ENCODE results near the gene ZIC1.

ZIC1 gene

GRCh38 chr3:147409143-147410115 is at the start of gene ZIC1:
ZIC1 (plus strand) TSS chr3:147409365; CDS start chr3:147410113, 748 bp downstream.
- no peak for DNase-seq (ENCODE audit: low read depth)

- no peak for DNase-seq (ENCODE audit: low read depth)
Observed at GRCh38 chr3:147360051-147360439, 49.1 kb upstream of the ZIC1 start.

GRCh38 chr3:147360646-147361453 is 48.3 kb upstream of the ZIC1 start:
- no peak for DNase-seq (ENCODE audit: low read depth)

- peak; percentile 4 for DNase-seq (ENCODE audit: low read depth)
Observed at GRCh38 chr3:147361454-147362420, 47.4 kb upstream of the ZIC1 start.

GRCh38 chr3:147364771-147365170 is 44.4 kb upstream of the ZIC1 start:
- no peak for DNase-seq (ENCODE audit: low read depth)

- no peak for DNase-seq (ENCODE audit: low read depth)
Observed at GRCh38 chr3:147365196-147366115, 43.7 kb upstream of the ZIC1 start.

- no peak for DNase-seq (ENCODE audit: low read depth)
Observed at GRCh38 chr3:147367676-147368075, 41.5 kb upstream of the ZIC1 start.

- DNase-seq (ENCODE audit: low read depth) = no peak
Observed at GRCh38 chr3:147368151-147368550, 41.0 kb upstream of the ZIC1 start.

GRCh38 chr3:147368561-147369221 is 40.5 kb upstream of the ZIC1 start:
- DNase-seq (ENCODE audit: low read depth) = no peak

- DNase-seq (ENCODE audit: low read depth) = no peak
Observed at GRCh38 chr3:147369231-147369630, 39.9 kb upstream of the ZIC1 start.

GRCh38 chr3:147369661-147370123 is 39.5 kb upstream of the ZIC1 start:
- DNase-seq (ENCODE audit: low read depth) = no peak

- no peak for DNase-seq (ENCODE audit: low read depth)
Observed at GRCh38 chr3:147370349-147370748, 38.8 kb upstream of the ZIC1 start.

- DNase-seq (ENCODE audit: low read depth) = no peak
Observed at GRCh38 chr3:147371140-147371539, 38.0 kb upstream of the ZIC1 start.

GRCh38 chr3:147371771-147372340 is 37.3 kb upstream of the ZIC1 start:
- no peak for DNase-seq (ENCODE audit: low read depth)

GRCh38 chr3:147372525-147373027 is 36.6 kb upstream of the ZIC1 start:
- no peak for DNase-seq (ENCODE audit: low read depth)

GRCh38 chr3:147373301-147373700 is 35.9 kb upstream of the ZIC1 start:
- DNase-seq (ENCODE audit: low read depth) = no peak

GRCh38 chr3:147377412-147378367 is 31.5 kb upstream of the ZIC1 start:
- DNase-seq (ENCODE audit: low read depth) = no peak

GRCh38 chr3:147379651-147380050 is 29.5 kb upstream of the ZIC1 start:
- no peak for DNase-seq (ENCODE audit: low read depth)

Measured in stimulated activated CD8-positive, alpha-beta memory T cell treated with anti-CD3 and anti-CD28 coated beads, Interleukin-4, amount 100 ng/mL, for 24 hours (primary cell).